NCI-H187 treated with DMSO at 0.1 percent for 48 hours (cell line): ENCODE results near the gene NEK7.

Experiments
- DNase-seq: peaks from one replicate; lab custom pipeline; 2025; lab: John Stamatoyannopoulos, UW

NEK7 gene

DNA sequence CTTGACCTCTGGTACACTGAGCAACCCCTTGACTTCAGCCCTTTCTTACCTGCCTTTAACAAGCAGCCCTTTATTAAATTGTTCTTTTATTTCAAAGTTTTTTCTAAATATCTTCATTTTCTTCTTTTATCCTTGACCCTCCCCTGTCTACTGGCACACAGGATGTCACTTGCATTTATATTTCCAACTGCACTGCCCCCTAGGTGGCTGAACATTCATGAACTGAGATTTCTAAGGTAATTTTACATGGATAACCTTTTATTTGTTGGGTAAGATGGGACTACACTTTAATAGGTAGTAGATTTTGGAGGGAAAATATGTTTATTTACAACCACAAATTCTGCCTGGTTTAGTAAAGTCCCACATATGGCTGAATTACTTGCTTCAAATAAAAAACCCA is 193.7 kb downstream of the NEK7 start:
- DNase-seq = no peak

DNA sequence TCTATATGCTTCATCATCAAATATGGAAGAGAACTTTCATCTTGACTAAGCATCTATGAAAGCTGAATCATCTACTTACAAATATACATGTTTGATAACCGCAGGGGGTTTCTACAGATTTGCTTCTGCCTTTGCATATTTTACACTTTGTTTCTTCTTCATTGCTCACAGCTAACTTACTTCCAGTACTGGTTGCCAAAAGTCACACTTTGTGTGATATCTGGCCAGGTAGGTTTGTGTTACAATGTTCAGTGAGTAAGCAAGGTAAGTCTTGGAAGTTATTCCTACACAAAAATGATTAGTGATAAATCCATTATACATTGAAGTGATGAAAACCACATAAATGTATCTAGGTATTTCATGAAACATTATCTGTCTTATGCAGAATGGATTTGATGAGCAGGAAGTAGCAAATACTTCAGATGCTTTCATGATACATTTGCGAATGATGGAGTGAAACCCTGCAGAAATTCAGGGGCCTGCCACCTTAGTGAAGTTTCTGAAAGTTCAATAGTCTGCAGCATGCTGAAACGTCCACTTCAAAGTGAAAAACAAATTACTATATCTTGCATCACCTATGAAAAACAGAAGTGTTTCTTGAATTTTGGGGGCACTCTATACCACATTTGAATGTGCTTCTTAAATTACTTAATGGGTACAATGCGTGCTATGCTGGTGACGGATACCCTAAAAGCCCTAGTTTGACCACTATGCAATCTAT is 196.3 kb downstream of the NEK7 start:
- no peak for DNase-seq

DNA sequence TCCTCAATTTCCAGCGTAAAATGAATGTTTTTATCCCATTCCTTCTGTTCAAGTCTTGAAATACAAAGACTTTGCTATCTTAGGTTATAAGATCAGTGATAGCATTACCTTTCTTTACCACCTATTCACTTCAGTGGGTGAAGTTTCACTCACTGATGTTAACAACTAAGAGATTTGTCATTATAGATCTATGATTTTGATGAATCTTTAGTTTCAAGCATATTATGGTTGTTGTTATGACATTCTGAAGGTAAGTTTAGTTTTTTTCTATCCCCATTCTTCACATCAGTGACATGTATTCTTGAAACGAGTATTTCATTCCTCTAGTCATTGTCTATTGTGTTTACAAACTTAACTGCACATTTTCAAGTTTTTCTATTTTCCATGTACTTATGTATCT is 201.1 kb downstream of the NEK7 start:
- no peak for DNase-seq

DNA sequence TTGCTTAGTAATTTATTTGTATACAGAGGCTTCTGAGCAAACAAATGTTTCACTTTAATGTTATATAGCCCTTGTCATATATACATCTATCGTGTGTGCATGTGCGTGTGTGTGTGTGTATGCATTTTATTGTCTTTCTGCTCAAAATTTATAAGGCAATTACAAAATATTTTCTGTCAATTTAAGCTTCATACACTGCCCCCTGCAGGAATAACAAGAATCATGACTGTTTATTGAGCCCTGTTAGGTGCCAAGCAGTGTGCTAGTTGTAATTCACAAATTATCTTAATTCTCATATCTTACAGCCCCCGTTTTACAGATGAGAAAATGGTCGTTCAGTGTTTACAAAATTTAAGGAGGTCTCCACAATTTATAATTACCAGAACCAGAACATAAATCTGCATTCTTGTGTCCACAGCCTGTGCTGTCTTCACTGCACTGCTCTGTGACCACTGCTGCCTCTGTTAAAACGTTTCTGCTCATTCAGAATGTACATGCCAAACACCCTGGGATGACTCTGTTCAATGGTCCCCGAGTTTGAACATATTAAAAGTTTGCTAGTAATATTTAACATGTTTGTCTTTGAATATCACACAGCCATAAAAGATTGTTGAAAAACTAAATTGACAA is 202.3 kb downstream of the NEK7 start:
- no peak for DNase-seq

DNA sequence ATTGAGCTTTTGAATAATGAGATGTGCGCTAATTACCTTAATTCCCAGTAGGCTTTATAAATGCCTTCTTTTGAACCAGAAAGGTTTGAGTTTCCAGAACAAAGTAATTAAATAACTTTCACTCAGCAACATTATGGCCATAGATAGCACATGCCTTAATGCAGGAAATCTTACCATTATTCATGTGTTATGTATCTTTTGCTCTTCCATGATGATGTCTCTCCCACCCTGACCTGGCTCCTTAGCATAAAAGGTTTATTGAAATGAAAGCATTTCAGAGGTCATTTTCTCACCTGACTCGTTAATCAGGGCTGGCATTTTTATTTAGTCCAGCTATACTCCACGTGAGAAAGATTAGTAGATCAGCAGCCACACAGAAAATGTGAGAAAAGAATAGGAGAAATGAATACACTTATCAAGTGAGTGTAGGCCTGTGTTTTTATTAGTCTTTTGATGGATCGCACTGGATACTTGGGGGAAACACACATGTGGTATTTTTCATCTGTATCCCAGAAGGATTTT is 203.5 kb downstream of the NEK7 start:
- DNase-seq = no peak

DNA sequence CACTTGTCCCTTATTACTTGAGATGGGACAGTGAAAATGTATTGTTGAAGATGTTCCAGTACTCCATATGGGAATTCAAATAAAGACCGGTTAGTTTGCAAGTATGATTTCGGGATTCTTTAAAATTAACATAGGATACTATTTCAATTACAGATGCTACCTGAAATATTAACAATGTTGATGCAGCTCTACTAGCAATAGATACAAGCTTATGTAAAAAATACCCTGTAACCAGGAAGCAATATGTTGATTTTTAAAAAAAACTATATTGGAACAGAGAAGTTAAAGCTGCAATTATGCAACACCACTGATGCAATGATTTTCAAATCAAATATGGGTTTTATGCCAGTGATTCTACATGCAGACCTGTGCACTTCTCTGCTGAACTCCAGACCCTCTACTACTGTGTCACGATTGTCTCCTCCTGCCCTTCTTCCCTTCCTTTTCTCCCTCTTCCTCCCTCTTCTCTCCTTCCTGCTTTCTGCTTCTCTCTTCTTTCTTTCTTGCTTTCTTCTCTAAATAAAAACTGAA is 204.5 kb downstream of the NEK7 start:
- no peak for DNase-seq

DNA sequence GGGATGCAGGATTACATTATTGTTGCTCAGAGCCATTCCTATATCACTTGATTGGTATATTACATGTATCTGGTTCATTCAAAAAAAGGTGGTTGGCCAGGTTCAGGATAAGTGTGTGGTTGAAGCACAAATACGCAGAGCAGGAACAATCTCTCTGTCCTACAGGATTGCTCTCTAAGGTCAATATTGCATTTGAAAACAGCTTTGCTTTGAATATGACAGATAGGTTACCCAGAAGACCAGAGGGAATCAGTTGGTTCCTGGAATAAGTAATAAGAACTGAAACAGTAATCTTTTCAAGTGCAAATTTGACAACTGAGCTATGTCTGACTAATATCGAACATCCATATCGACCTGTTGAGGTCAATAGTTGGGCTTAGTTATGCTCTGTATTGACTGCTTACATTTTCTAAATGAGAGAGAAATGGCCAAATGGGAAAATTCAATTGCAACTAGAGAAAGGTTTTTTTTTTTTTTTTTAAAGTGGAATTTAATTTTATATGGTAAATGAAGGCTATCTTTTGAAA is 206.9 kb downstream of the NEK7 start:
- no peak for DNase-seq

DNA sequence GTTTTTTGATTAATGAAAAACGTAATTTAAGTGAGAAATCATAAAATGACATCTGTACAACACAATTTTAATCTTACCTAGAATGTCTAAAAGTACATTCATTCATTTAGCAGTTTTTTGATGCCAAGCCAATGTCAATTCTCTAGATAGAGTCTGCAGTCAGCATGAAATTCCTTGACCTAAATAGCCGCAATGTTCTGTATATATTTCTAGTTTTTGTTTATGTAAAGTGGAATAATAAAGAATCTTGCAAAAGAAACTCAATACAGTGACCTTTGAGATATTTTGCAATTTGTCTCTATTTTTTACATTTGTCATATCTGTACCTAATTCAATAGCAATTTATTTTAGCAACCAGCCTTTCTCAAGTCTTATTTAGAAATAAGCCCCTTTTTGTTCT is 207.7 kb downstream of the NEK7 start:
- DNase-seq = no peak

DNA sequence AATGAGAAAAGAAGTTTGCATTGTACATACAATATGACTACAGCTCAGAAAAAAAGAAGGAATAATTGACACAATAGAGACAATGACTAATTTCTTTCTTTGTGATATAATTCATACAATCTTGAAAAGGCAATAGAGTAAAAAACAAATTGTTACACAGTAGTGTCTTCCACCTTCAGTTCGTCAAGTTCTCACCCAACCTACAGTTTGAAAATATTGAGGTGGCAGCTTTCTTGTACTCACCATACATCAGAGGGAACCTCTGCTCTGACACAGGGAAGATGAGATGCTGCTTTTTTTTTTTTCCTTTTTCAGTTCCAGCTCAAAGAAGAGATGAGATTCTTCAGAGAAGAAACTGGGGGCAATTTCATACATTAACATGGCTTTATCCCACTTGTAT is 210.5 kb downstream of the NEK7 start:
- DNase-seq = no peak

DNA sequence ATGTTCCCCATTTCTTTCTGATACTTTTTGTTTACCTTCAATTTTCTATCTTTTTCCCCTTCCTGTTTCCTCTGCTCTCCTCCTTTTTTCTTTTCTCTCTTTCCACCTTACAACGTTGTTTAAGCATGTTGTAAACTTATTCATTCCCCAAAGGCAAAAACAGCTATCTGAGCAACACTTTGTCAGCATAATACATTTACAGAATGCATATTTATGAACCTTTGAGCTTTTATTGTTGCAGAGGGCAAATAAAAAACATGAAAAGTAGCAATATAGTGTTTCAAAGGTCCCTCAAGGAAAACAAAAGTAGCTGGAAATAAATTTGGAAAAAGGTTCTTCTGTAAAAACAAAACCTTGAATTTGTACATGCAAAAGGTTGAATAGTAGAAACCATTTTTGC is 214.2 kb downstream of the NEK7 start:
- DNase-seq = no peak
